ENCODE results near the gene SAG.

The SAG gene

DNA sequence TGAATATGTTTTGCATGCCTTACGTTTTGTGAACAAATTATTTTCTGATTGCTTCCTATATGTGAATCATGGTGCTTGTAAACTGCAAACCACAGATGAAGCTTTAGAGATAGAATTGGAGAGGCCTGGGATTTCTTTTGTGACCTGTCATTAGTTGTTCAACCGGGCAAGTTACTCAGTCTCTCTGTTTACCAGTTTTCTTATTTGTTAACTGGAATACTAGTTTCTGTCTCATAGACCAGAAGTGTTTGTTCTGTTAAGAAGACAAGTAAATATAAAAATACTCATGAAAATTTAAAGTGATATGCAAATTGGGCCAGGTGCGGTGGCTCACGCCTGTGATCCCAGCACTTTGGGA lies 74.0 kb downstream of the SAG start:
- Histone ChIP-seq H3K4me2 (ENCODE audit: low read length) (no peak overlapping the region), H3K4me3 (ENCODE audit: low read length) (no peak overlapping the region), H3K36me3 (replicated peaks; ENCODE audit: low read depth, low read length) (peaks cover 2% of the 10 kb centered on the region), H3K9me3 (ENCODE audit: insufficient read depth, low read length) (no peaks in the 10 kb centered on the region), H3K9ac (ENCODE audit: low read length) (no peak overlapping the region), H3K27me3 (ENCODE audit: low read depth, low read length) (no peaks in the 10 kb centered on the region), H3K4me1 (ENCODE audit: low read length) (no peaks in the 10 kb centered on the region), H2AFZ (ENCODE audit: low read depth, low read length) (no peak overlapping the region), H3K27ac (ENCODE audit: low read length) (no peak overlapping the region), H3K79me2 (ENCODE audit: low read length) (peaks cover 19% of the 10 kb centered on the region; the same call in 1 of the 2 replicates), H4K20me1 (ENCODE audit: insufficient read depth, low read length) (no peaks in the 10 kb centered on the region)
- TF ChIP-seq, protein P1, sequence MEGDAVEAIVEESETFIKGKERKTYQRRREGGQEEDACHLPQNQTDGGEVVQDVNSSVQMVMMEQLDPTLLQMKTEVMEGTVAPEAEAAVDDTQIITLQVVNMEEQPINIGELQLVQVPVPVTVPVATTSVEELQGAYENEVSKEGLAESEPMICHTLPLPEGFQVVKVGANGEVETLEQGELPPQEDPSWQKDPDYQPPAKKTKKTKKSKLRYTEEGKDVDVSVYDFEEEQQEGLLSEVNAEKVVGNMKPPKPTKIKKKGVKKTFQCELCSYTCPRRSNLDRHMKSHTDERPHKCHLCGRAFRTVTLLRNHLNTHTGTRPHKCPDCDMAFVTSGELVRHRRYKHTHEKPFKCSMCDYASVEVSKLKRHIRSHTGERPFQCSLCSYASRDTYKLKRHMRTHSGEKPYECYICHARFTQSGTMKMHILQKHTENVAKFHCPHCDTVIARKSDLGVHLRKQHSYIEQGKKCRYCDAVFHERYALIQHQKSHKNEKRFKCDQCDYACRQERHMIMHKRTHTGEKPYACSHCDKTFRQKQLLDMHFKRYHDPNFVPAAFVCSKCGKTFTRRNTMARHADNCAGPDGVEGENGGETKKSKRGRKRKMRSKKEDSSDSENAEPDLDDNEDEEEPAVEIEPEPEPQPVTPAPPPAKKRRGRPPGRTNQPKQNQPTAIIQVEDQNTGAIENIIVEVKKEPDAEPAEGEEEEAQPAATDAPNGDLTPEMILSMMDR (IDR thresholded peaks at IDR 0.05; ENCODE audit: low read depth, low read length), result no peak
- TF ChIP-seq EZH2phosphoT487 (IDR thresholded peaks at IDR 0.05; ENCODE audit: low read depth), result no peak

DNA sequence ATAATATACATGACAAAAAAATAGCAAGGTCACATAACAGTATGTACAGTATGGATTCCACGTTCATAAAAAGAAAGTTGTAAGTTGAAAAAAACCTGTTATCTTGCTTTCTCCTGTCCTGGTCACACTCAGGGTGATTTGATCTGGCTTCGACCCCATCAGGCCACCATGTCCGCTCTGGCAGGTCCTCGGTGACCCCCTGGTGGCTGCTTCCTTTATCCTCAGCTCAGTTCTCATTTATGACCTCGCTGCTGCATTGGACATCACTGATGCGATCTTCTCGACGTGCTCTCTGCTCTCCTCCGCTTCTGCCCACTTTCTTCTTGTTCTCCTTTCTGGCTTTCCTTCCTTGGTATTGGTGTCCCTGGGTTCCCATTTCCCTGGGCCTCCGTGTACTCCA lies 76.4 kb downstream of the SAG start:
- no peak overlapping the region for H2AFZ ChIP-seq (ENCODE audit: low read depth, low read length)
- H3K27me3 ChIP-seq (ENCODE audit: low read depth, low read length), result no peaks in the 10 kb centered on the region
- TF ChIP-seq, protein P1 (IDR thresholded peaks at IDR 0.05; ENCODE audit: low read depth, low read length), result no peak
- TF ChIP-seq EZH2phosphoT487 (IDR thresholded peaks at IDR 0.05; ENCODE audit: low read depth), result no peak
- no peak overlapping the region for H3K4me2 ChIP-seq (ENCODE audit: low read length)
- H3K4me1 ChIP-seq (ENCODE audit: low read length), result no peaks in the 10 kb centered on the region
- H3K4me3 ChIP-seq (ENCODE audit: low read length), result no peak overlapping the region
- no peaks in the 10 kb centered on the region for H4K20me1 ChIP-seq (ENCODE audit: insufficient read depth, low read length)
- H3K27ac ChIP-seq (ENCODE audit: low read length), result no peak overlapping the region
- no peaks in the 10 kb centered on the region for H3K36me3 ChIP-seq (replicated peaks; ENCODE audit: low read depth, low read length)
- H3K9me3 ChIP-seq (ENCODE audit: insufficient read depth, low read length), result no peaks in the 10 kb centered on the region
- peaks cover 20% of the 10 kb centered on the region; the same call in 1 of the 2 replicates for H3K79me2 ChIP-seq (ENCODE audit: low read length)
- no peak overlapping the region for H3K9ac ChIP-seq (ENCODE audit: low read length)

DNA sequence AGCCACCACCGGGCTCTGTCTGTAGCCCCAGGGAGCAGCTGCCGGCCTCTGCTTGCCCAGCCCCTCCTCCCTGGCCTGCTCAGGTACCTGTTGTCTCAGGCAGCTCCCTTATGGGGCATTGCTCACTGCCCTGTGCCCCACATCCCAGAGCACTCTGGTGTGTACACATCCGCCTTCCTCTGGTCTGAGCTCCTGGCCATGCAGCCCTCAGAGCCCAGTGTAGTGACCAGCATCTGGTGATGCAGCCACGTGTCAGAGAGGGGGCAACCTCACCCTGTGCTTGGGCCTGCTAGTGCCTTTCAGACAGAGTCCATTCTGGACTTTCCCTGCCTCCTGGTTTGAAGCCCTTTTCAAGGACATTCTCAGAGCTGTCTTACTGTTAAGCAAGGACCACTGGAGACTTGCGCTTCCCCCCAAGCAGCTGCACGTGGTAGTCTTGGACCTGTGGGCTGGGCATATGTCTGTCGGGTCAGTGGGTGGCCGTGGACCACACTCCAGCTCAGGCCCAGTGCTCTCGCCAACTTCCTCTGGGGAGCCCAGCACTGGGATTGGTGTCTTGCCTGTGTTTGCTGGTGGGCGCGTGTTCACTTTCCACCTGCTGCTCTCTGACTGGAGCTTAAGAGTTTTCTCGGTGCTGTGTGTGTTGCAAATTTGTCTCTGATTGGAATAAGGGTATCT lies 77.3 kb downstream of the SAG start:
- H3K27me3 ChIP-seq (ENCODE audit: low read depth, low read length), result no peaks in the 10 kb centered on the region
- peaks cover 20% of the 10 kb centered on the region; the same call in 1 of the 2 replicates for H3K79me2 ChIP-seq (ENCODE audit: low read length)
- no peak overlapping the region for H3K9ac ChIP-seq (ENCODE audit: low read length)
- no peaks in the 10 kb centered on the region for H4K20me1 ChIP-seq (ENCODE audit: insufficient read depth, low read length)
- no peak for TF ChIP-seq EZH2phosphoT487 (IDR thresholded peaks at IDR 0.05; ENCODE audit: low read depth)
- TF ChIP-seq, protein P1 (IDR thresholded peaks at IDR 0.05; ENCODE audit: low read depth, low read length), result no peak
- no peak overlapping the region for H3K27ac ChIP-seq (ENCODE audit: low read length)
- H3K4me3 ChIP-seq (ENCODE audit: low read length), result no peak overlapping the region
- H3K9me3 ChIP-seq (ENCODE audit: insufficient read depth, low read length), result no peaks in the 10 kb centered on the region
- H3K4me2 ChIP-seq (ENCODE audit: low read length), result no peak overlapping the region
- H2AFZ ChIP-seq (ENCODE audit: low read depth, low read length), result no peak overlapping the region
- no peaks in the 10 kb centered on the region for H3K36me3 ChIP-seq (replicated peaks; ENCODE audit: low read depth, low read length)
- no peaks in the 10 kb centered on the region for H3K4me1 ChIP-seq (ENCODE audit: low read length)

DNA sequence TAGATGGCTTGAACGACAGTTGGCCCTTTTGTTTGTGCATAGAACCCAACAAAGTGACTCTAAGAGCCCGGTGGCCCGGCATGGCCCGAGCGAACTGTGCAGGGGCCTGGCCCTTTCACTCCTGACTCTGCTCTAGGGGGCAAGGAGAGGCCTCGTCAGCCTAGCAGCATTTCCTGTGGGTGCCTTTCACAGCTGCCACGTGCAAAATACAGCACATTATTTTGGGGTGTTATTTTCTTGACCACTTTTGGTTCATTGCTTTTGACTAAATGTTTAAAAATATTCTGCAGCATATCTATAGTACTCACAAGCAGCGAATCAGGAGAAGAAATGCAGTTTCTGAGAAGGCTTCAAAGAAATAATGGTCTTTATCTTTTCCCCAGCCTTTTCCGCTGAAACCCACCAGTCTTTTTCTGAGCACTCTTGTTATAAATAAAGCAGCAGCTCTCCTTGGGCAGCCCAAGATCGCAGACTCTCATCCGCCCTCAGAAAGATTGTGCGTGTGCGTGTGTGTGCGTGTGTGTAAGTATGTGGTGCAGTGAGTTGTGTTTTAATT lies 78.0 kb downstream of the SAG start:
- Histone ChIP-seq H3K79me2 (ENCODE audit: low read length) (peaks cover 20% of the 10 kb centered on the region; the same call in 1 of the 2 replicates), H3K9me3 (ENCODE audit: insufficient read depth, low read length) (no peaks in the 10 kb centered on the region), H3K27ac (ENCODE audit: low read length) (no peak overlapping the region), H3K4me3 (ENCODE audit: low read length) (no peak overlapping the region), H3K9ac (ENCODE audit: low read length) (no peak overlapping the region), H3K4me2 (ENCODE audit: low read length) (no peak overlapping the region), H2AFZ (ENCODE audit: low read depth, low read length) (no peak overlapping the region), H3K27me3 (ENCODE audit: low read depth, low read length) (no peaks in the 10 kb centered on the region), H3K36me3 (replicated peaks; ENCODE audit: low read depth, low read length) (no peaks in the 10 kb centered on the region), H4K20me1 (ENCODE audit: insufficient read depth, low read length) (no peaks in the 10 kb centered on the region), H3K4me1 (ENCODE audit: low read length) (no peaks in the 10 kb centered on the region)
- TF ChIP-seq, protein P1 (IDR thresholded peaks at IDR 0.05; ENCODE audit: low read depth, low read length), result no peak
- TF ChIP-seq EZH2phosphoT487 (IDR thresholded peaks at IDR 0.05; ENCODE audit: low read depth), result no peak
